Endothelial cell of umbilical vein (primary cell): ENCODE data around the gene ZGLP1. TPM values are rescaled to one million over a fixed set of nuclear protein-coding genes. Genes with fewer than 3 reads are reported as not detected.

Source experiments
- BruUV-seq: library from RNA; stranded (reverse); fragments of 400-500 nt; replicated peaks from 2 replicates; lab custom pipeline; 2021; lab: Mats Ljungman, UMichigan
- CTCF ChIA-PET: fragments of 300-600, 350-600 bp; sonication (Branson Sonifier 250); formaldehyde crosslinking; loops from one replicate; lab custom pipeline; 2021; ENCODE audit warnings: antibody characterized with exemption, inconsistent platforms; lab: Charles Lee
- POLR2A ChIA-PET: fragments of 300-600, 350-600 bp; sonication (Branson Sonifier 250); formaldehyde crosslinking; loops from one replicate; lab custom pipeline; 2021; ENCODE audit warnings: antibody characterized with exemption, inconsistent platforms; lab: Charles Lee
- DNase-seq: peaks from one replicate; pipeline ENCODE4 v3.0.0-alpha.2; 2011; ENCODE audit warnings: low read depth, low spot score
- FAIRE-seq: peaks from 2 replicates; lab custom pipeline; 2011; peaks lifted over from hg19 to GRCh38; lab: Jason Lieb, UNC
- H2AFZ ChIP-seq: 2 replicates; pipeline ENCODE4 v1.6.0; 2012; ENCODE audit warnings: low read depth, low read length, control low read depth, inconsistent platforms
- H3K27ac ChIP-seq: 2 replicates; pipeline ENCODE4 v1.5.1; 2011; ENCODE audit warnings: low read depth, mild to moderate bottlenecking, control low read depth, low read length, moderate library complexity; ENCODE audit not compliant: insufficient read depth
- H3K27me3 ChIP-seq, 2 experiments: 2 replicates each; pipeline versions ENCODE4 v1.6.0 to v1.6.1; 2011; ENCODE audit warnings: low read length in 2 of 2, mixed read lengths in 1 of 2; ENCODE audit not compliant: control insufficient read depth in 2 of 2, insufficient read depth in 2 of 2
- H3K36me3 ChIP-seq, 2 experiments: 2 replicates in 1 of 2; 3 replicates in 1 of 2; pipeline ENCODE4 v1.5.1; 2011; ENCODE audit warnings: low read length in 2 of 2, mild to moderate bottlenecking in 1 of 2, moderate library complexity in 1 of 2; ENCODE audit not compliant: control insufficient read depth in 2 of 2, insufficient read depth in 2 of 2; ENCODE audit errors: extremely low read depth in 1 of 2
- H3K4me1 ChIP-seq: 3 replicates; pipeline ENCODE4 v1.5.1; 2011; ENCODE audit warnings: mild to moderate bottlenecking, low read length; ENCODE audit not compliant: control insufficient read depth, insufficient read depth; ENCODE audit errors: extremely low read depth
- H3K4me2 ChIP-seq: 2 replicates; pipeline ENCODE4 v1.6.1; 2011; ENCODE audit warnings: low read length, control low read depth, mixed read lengths; ENCODE audit not compliant: insufficient read depth
- H3K4me3 ChIP-seq, 3 experiments: fragments of 200-600 bp in 1 of 3; sonication (generic), shearing (Covaris generic) in 1 of 3; replicated peaks in 1 of 3; 2 replicates each; pipeline ENCODE4 v1.5.1; 2011 to 2016; ENCODE audit warnings: control low read depth in 3 of 3, low read length in 3 of 3, mild to moderate bottlenecking in 2 of 3, inconsistent platforms in 1 of 3, low read depth in 1 of 3, moderate library complexity in 1 of 3; ENCODE audit not compliant: insufficient read depth in 1 of 3
- H3K79me2 ChIP-seq: 2 replicates; pipeline ENCODE4 v1.6.0; 2012; ENCODE audit warnings: low read length, inconsistent platforms; ENCODE audit not compliant: control insufficient read depth, insufficient read depth
- H3K9ac ChIP-seq: replicated peaks from 2 replicates; pipeline ENCODE3; 2011; ENCODE audit warnings: low read length, control low read depth; ENCODE audit not compliant: insufficient read depth; ENCODE audit errors: extremely low read depth
- H3K9me1 ChIP-seq: replicated peaks from 3 replicates; pipeline ENCODE4 v1.6.0; 2011; ENCODE audit warnings: mild to moderate bottlenecking, low read length; ENCODE audit not compliant: control insufficient read depth, insufficient read depth; ENCODE audit errors: extremely low read depth
- H3K9me3 ChIP-seq: replicated peaks from 2 replicates; pipeline ENCODE4 v1.5.1; 2012; ENCODE audit warnings: low read length, inconsistent platforms; ENCODE audit not compliant: control insufficient read depth, insufficient read depth
- H4K20me1 ChIP-seq: replicated peaks from 2 replicates; pipeline ENCODE3; 2011; ENCODE audit warnings: mild to moderate bottlenecking, low read length; ENCODE audit not compliant: control insufficient read depth, insufficient read depth; ENCODE audit errors: extremely low read depth
- EZH2 ChIP-seq: IDR thresholded peaks from 2 replicates; pipeline ENCODE4 v1.6.1; 2012; ENCODE audit warnings: borderline replicate concordance, low read depth, mild to moderate bottlenecking, moderate library complexity, low read length, inconsistent platforms; ENCODE audit not compliant: severe bottlenecking
- FOS ChIP-seq: IDR thresholded peaks from 2 replicates; pipeline ENCODE4 v1.6.1; 2011; ENCODE audit warnings: mild to moderate bottlenecking, low read length, moderate library complexity, borderline replicate concordance; ENCODE audit not compliant: insufficient read depth
- GATA2 ChIP-seq: IDR thresholded peaks from 2 replicates; pipeline ENCODE4 v1.7.0; 2011; ENCODE audit warnings: low read depth, mild to moderate bottlenecking, moderate library complexity, mixed read lengths, low read length; ENCODE audit not compliant: insufficient read length, insufficient read depth
- JUN ChIP-seq: IDR thresholded peaks from 2 replicates; pipeline ENCODE4 v1.6.1; 2011; ENCODE audit warnings: borderline replicate concordance, low read depth; ENCODE audit not compliant: insufficient read length, insufficient read depth
- MYC ChIP-seq: IDR thresholded peaks from one replicate; pipeline ENCODE4 v1.6.1; 2011; ENCODE audit warnings: mild to moderate bottlenecking, low read depth, low read length
- POLR2A ChIP-seq: IDR thresholded peaks from 2 replicates; pipeline ENCODE4 v1.6.1; 2012; ENCODE audit warnings: low read depth, mild to moderate bottlenecking, control low read depth, low read length
- POLR2AphosphoS5 ChIP-seq: IDR thresholded peaks from 2 replicates; pipeline ENCODE4 v1.6.1; 2012; ENCODE audit warnings: low read depth, mild to moderate bottlenecking, control low read depth, low read length, moderate library complexity; ENCODE audit not compliant: insufficient read depth
- dilution Hi-C: fragments of 300-500 bp; cut with MboI; formaldehyde crosslinking; loops from one replicate; pipeline ENCODE4 v1.15.0; 2019; ENCODE audit warnings: low sequenced_read_pairs; ENCODE audit not compliant: extremely low pct_ligation_motif_present
- intact Hi-C: fragments of 100-400 bp; cut with micrococcal nuclease; formaldehyde crosslinking; loops from one replicate; pipeline ENCODE4 v1.10.0; 2022
- polyA plus RNA-seq, 4 experiments: library from polyadenylated mRNA; depleted of rRNA in 3 of 4; stranded (reverse) in 3 of 4; unstranded in 1 of 4; fragments of >200 nt; gene quantifications; 2 replicates each; pipeline versions ENCODE4 v1.2.1 to v1.2.3, GENCODE V29; 2011 to 2012; ENCODE audit warnings: missing spikeins in 1 of 4
- total RNA-seq: library from RNA; stranded (reverse); gene quantifications from 2 replicates; pipeline ENCODE4 v1.2.3, GENCODE V29; 2021
- TF ChIP-seq, protein P1 (sequence below): IDR thresholded peaks from 2 replicates; pipeline ENCODE4 v1.6.1; 2011; ENCODE audit not compliant: insufficient read depth, insufficient read length
- TF ChIP-seq, protein P2 (sequence below), 2 donors: IDR thresholded peaks; 1 replicate in 1 of 2; 2 replicates in 1 of 2; pipeline ENCODE4 v1.5.1; 2011; ENCODE audit warnings: low read length in 2 of 2, mild to moderate bottlenecking in 2 of 2, moderate library complexity in 2 of 2, control low read depth in 1 of 2, inconsistent platforms in 1 of 2, low read depth in 1 of 2; ENCODE audit not compliant: insufficient read depth in 1 of 2; ENCODE audit errors: extremely low read depth in 1 of 2

The ZGLP1 gene
- total and polyA plus RNA-seq, 2 donors (not counting 3 experiments of a cell fraction or from before 2014, with no cell fraction given) = 1.6 to 2.9 TPM

DNA sequence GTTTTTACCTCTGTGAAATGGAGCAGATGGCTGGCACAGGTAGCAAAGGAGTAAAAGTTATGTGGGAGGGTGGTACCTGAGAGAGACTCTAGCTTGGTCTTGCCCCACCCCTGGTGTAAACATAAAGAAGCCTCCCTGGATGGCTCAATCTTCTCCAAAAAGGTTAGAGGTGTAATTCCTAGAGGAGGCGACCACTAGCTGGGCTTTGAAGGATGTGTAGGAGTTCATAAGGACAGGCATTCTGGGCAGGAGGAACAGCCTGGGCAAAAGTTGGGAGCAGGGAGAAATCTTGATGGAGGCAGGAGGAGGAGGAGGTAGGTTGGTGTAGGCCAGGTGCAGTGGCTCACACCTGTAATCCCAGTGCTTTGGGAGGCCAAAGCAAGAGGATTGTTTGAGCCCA is 30.7 kb downstream of the ZGLP1 start:
- no peaks in the 10 kb centered on the region for H3K4me1 ChIP-seq
- POLR2A ChIA-PET = interaction anchor here (1.1 kb wide), 1 partner anchor 10 kb away, joined by 13 read pairs; no protein-coding TSS in a partner anchor
- CTCF ChIA-PET = interaction anchor here (2.5 to 3.7 kb wide), 2 partner anchors 9 to 20 kb away, joined by 12 to 14 read pairs; no protein-coding TSS in a partner anchor
- TF ChIP-seq, protein P1, sequence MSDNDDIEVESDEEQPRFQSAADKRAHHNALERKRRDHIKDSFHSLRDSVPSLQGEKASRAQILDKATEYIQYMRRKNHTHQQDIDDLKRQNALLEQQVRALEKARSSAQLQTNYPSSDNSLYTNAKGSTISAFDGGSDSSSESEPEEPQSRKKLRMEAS = no peak
- TF ChIP-seq JUN = no peak
- no peak for TF ChIP-seq POLR2AphosphoS5
- TF ChIP-seq MYC = no peak
- TF ChIP-seq FOS = no peak
- TF ChIP-seq EZH2 = no peak
- no peak for TF ChIP-seq POLR2A
- no peak for TF ChIP-seq GATA2
- TF ChIP-seq, protein P2, sequence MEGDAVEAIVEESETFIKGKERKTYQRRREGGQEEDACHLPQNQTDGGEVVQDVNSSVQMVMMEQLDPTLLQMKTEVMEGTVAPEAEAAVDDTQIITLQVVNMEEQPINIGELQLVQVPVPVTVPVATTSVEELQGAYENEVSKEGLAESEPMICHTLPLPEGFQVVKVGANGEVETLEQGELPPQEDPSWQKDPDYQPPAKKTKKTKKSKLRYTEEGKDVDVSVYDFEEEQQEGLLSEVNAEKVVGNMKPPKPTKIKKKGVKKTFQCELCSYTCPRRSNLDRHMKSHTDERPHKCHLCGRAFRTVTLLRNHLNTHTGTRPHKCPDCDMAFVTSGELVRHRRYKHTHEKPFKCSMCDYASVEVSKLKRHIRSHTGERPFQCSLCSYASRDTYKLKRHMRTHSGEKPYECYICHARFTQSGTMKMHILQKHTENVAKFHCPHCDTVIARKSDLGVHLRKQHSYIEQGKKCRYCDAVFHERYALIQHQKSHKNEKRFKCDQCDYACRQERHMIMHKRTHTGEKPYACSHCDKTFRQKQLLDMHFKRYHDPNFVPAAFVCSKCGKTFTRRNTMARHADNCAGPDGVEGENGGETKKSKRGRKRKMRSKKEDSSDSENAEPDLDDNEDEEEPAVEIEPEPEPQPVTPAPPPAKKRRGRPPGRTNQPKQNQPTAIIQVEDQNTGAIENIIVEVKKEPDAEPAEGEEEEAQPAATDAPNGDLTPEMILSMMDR (IDR thresholded peaks at IDR 0.05; ENCODE audit: extremely low read depth in 1 of 2, insufficient read depth in 1 of 2, low read depth in 1 of 2, low read length in 2 of 2) = no peak
- H3K9me1 ChIP-seq = no peaks in the 10 kb centered on the region
- H2AFZ ChIP-seq = no peak overlapping the region
- H3K4me2 ChIP-seq = no peak overlapping the region
- DNase-seq (no peak), FAIRE-seq (no peak)
- BruUV-seq = no TSS peak
- no peaks in the 10 kb centered on the region for H3K27me3 ChIP-seq
- no peak overlapping the region for H3K4me3 ChIP-seq
- H3K79me2 ChIP-seq = no peaks in the 10 kb centered on the region
- peaks cover 0 to 2% of the 10 kb centered on the region in 2 experiments for H3K36me3 ChIP-seq
- intact Hi-C loops (no loop called here), dilution Hi-C loops (no loop called here)
- H4K20me1 ChIP-seq = no peaks in the 10 kb centered on the region
- H3K9ac ChIP-seq = no peak overlapping the region
- no peaks in the 10 kb centered on the region for H3K9me3 ChIP-seq
- H3K27ac ChIP-seq = no peak overlapping the region
